H54 (cell line): ENCODE measurements around the gene AKR1C2.
"Not testable (repeated sequence)": the region's sequence is repeated elsewhere in the genome, so short reads cannot be mapped to it uniquely, and the experiment has no call there.

Experiments used
- DNase-seq: peaks from one replicate; pipeline ENCODE4 v3.0.0; 2011; ENCODE audit warnings: low spot score, mixed read lengths; ENCODE audit not compliant: insufficient read length
- FAIRE-seq: peaks from 3 replicates; lab custom pipeline; 2011; peaks lifted over from hg19 to GRCh38; lab: Jason Lieb, UNC
- POLR2A ChIP-seq: IDR thresholded peaks from 2 replicates; pipeline ENCODE4 v1.6.1; 2011; ENCODE audit warnings: low read depth, mild to moderate bottlenecking, low read length

AKR1C2 gene

DNA sequence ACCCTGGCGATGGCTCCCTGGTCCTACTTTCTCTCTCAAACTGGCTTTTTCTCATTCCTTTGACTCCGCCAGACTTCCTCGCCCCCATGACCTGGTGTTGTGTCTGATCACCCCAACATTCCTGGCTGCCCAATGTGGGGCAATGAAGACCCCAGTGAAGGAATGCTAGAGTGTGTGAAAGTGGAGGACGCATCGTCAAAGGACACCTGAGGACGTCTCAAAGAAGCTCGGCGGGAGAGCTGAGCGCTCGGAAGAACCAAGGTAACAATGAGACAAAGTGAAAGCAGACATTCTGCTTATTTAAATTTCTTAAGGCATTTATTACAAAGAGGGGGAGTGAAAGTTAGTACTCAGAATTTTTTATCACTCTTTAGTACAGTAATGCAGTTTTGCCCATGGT lies 31.7 kb upstream of the AKR1C2 start:
- DNase-seq, result no peak
- no peak for FAIRE-seq
- TF ChIP-seq POLR2A, result no peak

DNA sequence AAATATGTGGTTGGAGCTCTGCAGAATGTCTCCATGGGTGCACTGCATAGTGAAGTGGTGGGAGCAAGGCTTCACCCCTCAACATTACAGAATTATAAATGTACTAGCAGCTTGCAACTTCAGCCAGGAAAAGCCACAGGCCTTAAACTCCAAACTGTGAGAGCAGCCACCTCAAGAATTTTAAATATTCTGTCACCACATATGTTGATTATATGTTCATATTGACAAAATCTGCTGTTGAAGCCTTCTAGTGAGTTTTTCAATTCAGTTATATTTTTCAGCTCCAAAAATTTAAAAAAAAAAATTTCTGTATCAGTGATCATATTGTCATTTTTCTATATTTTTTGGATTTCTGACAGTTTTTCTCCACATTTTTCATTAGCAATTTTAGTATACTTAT lies 30.9 kb upstream of the AKR1C2 start:
- TF ChIP-seq POLR2A, result no peak
- DNase-seq, result no peak
- FAIRE-seq, result no peak

- peak; percentile 21 for DNase-seq
- FAIRE-seq, result no peak
- no peak for TF ChIP-seq POLR2A
Measured at GRCh38 chr10:5033061-5033778, 29.6 kb upstream of the AKR1C2 start.

GRCh38 chr10:5032444-5032843 lies 28.8 kb upstream of the AKR1C2 start:
- FAIRE-seq, DNase-seq: not testable (repeated sequence)

- not testable (repeated sequence) for DNase-seq, FAIRE-seq
Measured at GRCh38 chr10:5031588-5031987, 27.9 kb upstream of the AKR1C2 start.

DNA sequence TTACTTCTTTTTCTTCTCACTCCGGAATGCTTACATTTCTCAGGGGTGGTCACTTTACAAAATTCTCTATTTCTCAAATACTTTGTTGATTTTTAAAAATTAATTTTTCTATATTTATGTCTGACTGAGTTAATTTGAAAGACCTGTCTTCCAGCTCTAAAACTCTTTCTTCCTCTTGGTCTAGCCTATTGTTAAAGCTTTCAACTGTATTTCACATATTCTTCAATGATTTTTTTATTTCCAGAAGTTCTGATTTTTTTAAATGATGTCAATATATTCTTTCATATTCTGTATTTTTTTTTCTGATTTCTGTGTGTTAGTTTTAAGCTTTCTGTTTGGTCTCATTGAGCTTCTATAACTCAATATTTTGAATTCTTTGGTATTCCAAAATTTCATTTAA lies 27.3 kb upstream of the AKR1C2 start:
- TF ChIP-seq POLR2A, result no peak
- FAIRE-seq (no peak), DNase-seq (no peak)

- not testable (repeated sequence) for FAIRE-seq
Measured at GRCh38 chr10:5025461-5025881, 21.8 kb upstream of the AKR1C2 start.

DNA sequence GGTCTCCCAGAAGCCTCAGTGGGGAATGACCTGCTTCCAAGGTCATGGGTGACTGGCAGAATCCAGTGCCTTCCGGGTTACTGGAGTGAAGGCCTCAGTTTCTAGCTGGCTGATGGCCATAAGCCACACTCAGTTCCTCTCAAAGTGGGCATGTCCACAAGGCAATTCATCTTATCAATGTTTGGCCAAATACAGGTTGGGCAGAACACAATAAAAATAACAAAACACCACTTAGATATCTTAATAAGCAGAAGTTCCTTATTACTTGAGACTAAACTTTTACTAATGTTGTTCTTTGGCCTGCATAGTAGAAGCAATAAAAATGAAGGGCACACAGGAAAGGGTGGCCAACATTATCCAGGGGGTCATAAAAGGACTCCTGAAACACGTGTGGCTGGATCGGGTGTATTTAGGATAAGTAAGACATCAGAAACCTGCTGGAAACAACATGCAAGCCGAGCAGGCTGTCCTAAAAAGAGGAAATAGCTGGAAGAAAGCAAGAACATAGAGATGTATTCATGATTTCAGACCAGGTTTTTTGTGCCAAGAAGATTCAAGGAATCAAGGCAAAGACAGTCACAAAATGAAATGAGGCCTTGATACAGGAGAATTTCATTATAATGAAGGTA lies 19.6 kb upstream of the AKR1C2 start:
- DNase-seq, result no peak
- TF ChIP-seq POLR2A, result no peak
- no peak for FAIRE-seq

More at GRCh38 chr10:5025461-5025881, 21.8 kb upstream of the AKR1C2 start:
- DNase-seq, result not testable (repeated sequence)

DNA sequence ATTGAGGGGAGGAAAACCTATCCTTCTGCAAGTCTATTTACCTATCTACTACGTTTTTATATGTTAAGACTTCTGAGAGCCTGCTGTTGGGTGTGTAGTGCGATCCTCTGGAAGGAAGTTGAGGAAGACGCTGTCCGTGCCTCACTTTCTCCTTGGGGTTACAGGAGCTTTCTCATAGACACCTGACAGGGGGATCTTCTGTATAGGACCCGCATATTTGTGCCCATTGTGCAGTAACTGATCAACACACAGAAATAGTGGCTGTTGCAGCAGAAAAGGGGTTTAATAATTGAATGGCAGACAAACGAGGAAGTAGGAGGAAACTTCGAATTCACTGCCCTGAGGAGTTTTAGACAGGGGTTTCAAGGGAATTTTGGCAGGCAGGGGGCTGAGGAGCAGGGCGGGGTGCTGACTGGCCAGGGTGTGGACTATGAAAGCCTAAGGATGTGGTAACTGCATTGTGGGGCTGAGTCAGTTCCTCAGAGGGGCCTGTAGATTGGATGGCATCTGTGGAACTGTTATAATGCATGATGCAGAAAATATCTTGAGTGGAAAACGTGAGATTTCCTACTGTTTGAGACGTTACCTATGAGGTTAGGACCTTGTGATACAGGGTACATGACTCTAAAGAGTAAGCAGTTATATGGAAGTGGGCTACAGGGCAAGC lies 18.1 kb upstream of the AKR1C2 start:
- DNase-seq, FAIRE-seq: not testable (repeated sequence)

- FAIRE-seq, DNase-seq: not testable (repeated sequence)
Measured at GRCh38 chr10:5019770-5020612, 16.3 kb upstream of the AKR1C2 start.

DNA sequence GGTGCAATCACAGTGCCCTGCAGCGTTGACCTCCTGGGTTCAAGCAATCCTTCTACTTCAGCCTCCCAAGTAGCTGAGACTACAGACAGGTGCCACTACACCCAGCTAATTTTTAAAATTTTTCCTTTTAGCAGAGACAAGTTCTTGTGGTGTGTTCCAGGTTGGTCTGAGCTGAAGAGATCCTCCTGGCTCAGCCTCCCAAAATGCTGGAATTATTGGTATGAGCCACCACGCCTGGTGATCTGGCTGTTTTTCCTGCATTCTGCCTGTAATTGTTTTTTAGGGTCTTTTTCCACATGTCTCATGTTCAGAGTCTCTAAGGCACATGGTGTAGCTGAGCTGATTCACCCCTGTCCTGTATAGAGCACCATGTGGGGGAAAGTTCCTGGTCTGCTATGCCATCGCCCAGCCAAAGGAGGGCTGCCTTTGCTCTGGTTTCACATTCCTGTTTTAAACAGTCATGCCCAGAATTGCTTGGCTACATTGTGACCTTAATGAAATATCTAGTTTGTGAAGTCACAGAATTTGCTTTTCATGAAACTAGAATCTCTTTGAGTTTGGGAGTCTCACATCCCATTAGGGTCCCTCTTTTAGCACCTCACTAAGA lies 15.1 kb upstream of the AKR1C2 start:
- FAIRE-seq, result peak; percentile 69
- DNase-seq, result not testable (repeated sequence)

DNA sequence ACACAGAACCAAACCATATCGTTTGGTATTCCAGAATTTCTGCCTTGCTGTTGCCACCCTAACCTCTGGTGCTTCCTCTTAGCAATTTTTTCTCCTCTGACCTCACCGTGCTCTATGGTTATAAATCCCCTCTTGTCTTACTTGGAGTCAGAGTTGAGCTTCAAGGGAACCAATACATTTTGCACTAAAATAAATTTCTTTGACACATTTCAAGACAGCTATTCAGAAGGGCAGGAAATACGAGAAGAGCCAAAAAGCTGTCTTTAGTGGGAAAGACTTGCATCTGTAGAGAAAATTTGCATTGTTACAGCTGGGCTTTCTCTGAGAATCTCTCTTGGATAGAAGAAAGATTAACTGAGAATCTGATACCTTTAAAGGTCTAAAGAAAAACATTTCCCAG lies 14.5 kb upstream of the AKR1C2 start:
- DNase-seq (no peak), FAIRE-seq (no peak)
- no peak for TF ChIP-seq POLR2A

- no peak for DNase-seq
Measured at GRCh38 chr10:5014936-5015335, 11.3 kb upstream of the AKR1C2 start.

DNA sequence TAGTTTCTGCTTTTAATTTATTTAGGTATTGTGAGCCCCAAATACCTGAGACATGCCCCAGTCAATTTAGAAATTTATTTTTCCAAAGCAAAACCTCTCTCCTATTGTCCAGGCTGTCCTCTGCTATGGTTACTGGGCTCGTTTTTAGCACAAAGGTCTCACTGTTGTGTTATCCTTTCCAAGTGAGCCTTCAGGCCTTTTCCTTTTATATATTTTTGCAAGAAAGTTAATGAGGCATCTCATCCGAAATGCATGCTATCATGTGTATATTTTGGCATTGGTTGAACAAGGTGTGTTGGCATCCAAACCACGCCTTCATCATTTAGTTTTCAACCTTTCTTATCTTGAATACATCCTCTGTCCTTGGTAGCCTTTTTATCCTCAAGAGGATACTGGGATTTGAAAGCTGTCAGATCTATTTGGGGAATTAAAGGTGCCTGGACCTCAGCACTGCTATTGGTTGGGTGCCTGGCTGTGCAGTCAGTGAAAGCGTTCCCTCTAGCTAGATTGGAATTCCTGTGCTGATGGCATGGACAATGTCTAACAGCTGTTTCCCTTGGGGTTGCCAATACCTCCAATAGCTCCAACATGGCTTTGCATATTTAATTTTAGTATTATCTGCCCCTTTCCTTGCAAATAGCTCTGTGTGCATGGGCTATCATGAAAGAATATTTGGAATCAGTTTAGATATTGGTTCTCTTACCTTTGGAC lies 10.7 kb upstream of the AKR1C2 start:
- FAIRE-seq, DNase-seq: not testable (repeated sequence)

More at GRCh38 chr10:5014936-5015335, 11.3 kb upstream of the AKR1C2 start:
- no peak for FAIRE-seq
- no peak for TF ChIP-seq POLR2A
